K562 (cell line): ENCODE measurements around the gene ORC2. TPM values are rescaled to one million over a fixed set of nuclear protein-coding genes. Genes with fewer than 3 reads are reported as not detected.

Experiments
- BRCA1 ChIP-seq, 2 experiments: fragments of 450-650 bp in 1 of 2; sonication (generic) in 1 of 2; formaldehyde crosslinking in 1 of 2; IDR thresholded peaks; 2 replicates each; pipeline versions ENCODE4 v1.5.0 to v1.6.1; 2017 to 2020; ENCODE audit warnings: mild to moderate bottlenecking in 1 of 2, missing genetic modification reagents in 1 of 2
- BRD4 ChIP-seq: fragments of 200-600 bp; sonication (generic); IDR thresholded peaks from 2 replicates; pipeline ENCODE4 v1.6.1; 2017; ENCODE audit warnings: inconsistent platforms
- CREB1 ChIP-seq, 2 experiments: sonication (generic) in 1 of 2; formaldehyde crosslinking in 1 of 2; IDR thresholded peaks; 2 replicates each; pipeline versions ENCODE4 v1.6.1 to v1.8.0; 2012 to 2022; ENCODE audit warnings: inconsistent platforms in 1 of 2, mild to moderate bottlenecking in 1 of 2, missing genetic modification reagents in 1 of 2, moderate library complexity in 1 of 2
- EGR1 ChIP-seq: fragments of 450-650 bp; conservative IDR thresholded peaks from 2 replicates; pipeline ENCODE4 v1.6.1; 2017; ENCODE audit warnings: mild to moderate bottlenecking
- ESRRA ChIP-seq: fragments of 450-650 bp; IDR thresholded peaks from 2 replicates; pipeline ENCODE4 v1.6.1; 2014; ENCODE audit warnings: low read depth, mild to moderate bottlenecking, moderate library complexity, borderline replicate concordance
- HDAC2 ChIP-seq: fragments of 450-650 bp; IDR thresholded peaks from 2 replicates; pipeline ENCODE4 v1.6.1; 2016; ENCODE audit warnings: mild to moderate bottlenecking
- KHSRP ChIP-seq: fragments of 450-650 bp; IDR thresholded peaks from 2 replicates; pipeline ENCODE4 v1.6.1; 2017
- MECOM ChIP-seq: fragments of 250-450 bp; sonication (Bioruptor Pico); IDR thresholded peaks from 2 replicates; pipeline ENCODE4 v1.8.0; 2022; ENCODE audit warnings: inconsistent platforms
- MEIS2 ChIP-seq: fragments of 450-650 bp; IDR thresholded peaks from 2 replicates; pipeline ENCODE4 v1.6.1; 2014; ENCODE audit warnings: mild to moderate bottlenecking; ENCODE audit not compliant: partially characterized antibody
- NBN ChIP-seq: fragments of 450-650 bp; IDR thresholded peaks from 2 replicates; pipeline ENCODE4 v1.6.1; 2016; ENCODE audit warnings: low read depth, mild to moderate bottlenecking
- NRF1 ChIP-seq, 2 experiments: fragments of 450-650 bp; IDR thresholded peaks in 1 of 2; conservative IDR thresholded peaks in 1 of 2; 2 replicates each; pipeline ENCODE4 v1.6.1; 2014; ENCODE audit warnings: mild to moderate bottlenecking in 2 of 2
- POLR2B ChIP-seq: fragments of 450-650 bp; IDR thresholded peaks from 2 replicates; pipeline ENCODE4 v1.6.1; 2018; ENCODE audit warnings: low read depth; ENCODE audit not compliant: partially characterized antibody
- SMAD2 ChIP-seq: fragments of 150-350 bp; IDR thresholded peaks from 2 replicates; pipeline ENCODE4 v1.6.1; 2014; ENCODE audit warnings: low read depth, mild to moderate bottlenecking, low read length
- SMARCE1 ChIP-seq: fragments of 450-650 bp; IDR thresholded peaks from 2 replicates; pipeline ENCODE4 v1.7.1; 2016; ENCODE audit warnings: mild to moderate bottlenecking
- SRSF7 ChIP-seq: fragments of 200-400 bp; formaldehyde crosslinking; optimal IDR thresholded peaks from 2 replicates; pipeline ENCODE3; 2017; ENCODE audit warnings: mild to moderate bottlenecking, low read depth, low read length
- TCF3 ChIP-seq: sonication (generic); formaldehyde crosslinking; IDR thresholded peaks from 2 replicates; pipeline ENCODE4 v1.4.0; 2020; ENCODE audit warnings: mild to moderate bottlenecking, missing genetic modification reagents
- TSC22D4 ChIP-seq: fragments of 450-650 bp; IDR thresholded peaks from 2 replicates; pipeline ENCODE4 v1.6.1; 2016; ENCODE audit warnings: missing genetic modification characterization, missing biosample characterization, control low read depth
- ZNF134 ChIP-seq: fragments of 250-450 bp; sonication (Bioruptor Pico); conservative IDR thresholded peaks from 2 replicates; pipeline ENCODE4 v1.4.0; 2020
- ZNF140 ChIP-seq: fragments of 250-450 bp; sonication (Bioruptor Pico); IDR thresholded peaks from 2 replicates; pipeline ENCODE4 v1.8.0; 2021; ENCODE audit warnings: moderate library complexity, mild to moderate bottlenecking, inconsistent platforms
- ZNF57 ChIP-seq: fragments of 450-650 bp; formaldehyde crosslinking; IDR thresholded peaks from 2 replicates; pipeline ENCODE4 v1.4.0; 2020; ENCODE audit warnings: mild to moderate bottlenecking, moderate library complexity
- ZNF695 ChIP-seq: fragments of 450-650 bp; formaldehyde crosslinking; IDR thresholded peaks from 2 replicates; pipeline ENCODE4 v1.4.0; 2020; ENCODE audit warnings: mild to moderate bottlenecking, moderate library complexity
- polyA plus RNA-seq, 8 experiments: library from polyadenylated mRNA; depleted of rRNA in 4 of 8; stranded (reverse) in 5 of 8; unstranded in 3 of 8; fragments of >200 nt; fragmentation: Nextera tagmentation in 2 of 8; fragmentation: Illumina TruSeq in 1 of 8; extraction: Ambion mirVana in 2 of 8; extraction: Trizol in 1 of 8; gene quantifications; 2 replicates each; pipeline versions ENCODE4 v1.2.1 to v1.2.3, GENCODE V29; 2011 to 2014; ENCODE audit warnings: inconsistent platforms in 1 of 8, missing spikeins in 1 of 8
- total RNA-seq, 7 experiments: library from RNA; depleted of rRNA in 6 of 7; stranded (reverse); fragments of >200 nt in 6 of 7; fragmentation: Illumina TruSeq in 2 of 7; extraction: Trizol in 2 of 7; gene quantifications; 2 replicates each; pipeline versions ENCODE4 v1.2.1 to v1.2.3, GENCODE V29; 2011 to 2021; ENCODE audit warnings: low replicate concordance in 1 of 7
- TF ChIP-seq, protein P1 (sequence below): sonication (generic); formaldehyde crosslinking; IDR thresholded peaks from 2 replicates; pipeline ENCODE4 v1.8.1; 2023; ENCODE audit warnings: missing genetic modification reagents, mild to moderate bottlenecking, borderline replicate concordance
- TF ChIP-seq, protein P2 (sequence below): fragments of 250-450 bp; sonication (Bioruptor Pico); IDR thresholded peaks from 2 replicates; pipeline ENCODE4 v1.8.0; 2021; ENCODE audit warnings: moderate library complexity, mild to moderate bottlenecking, inconsistent platforms
- TF ChIP-seq, protein P3 (sequence below): IDR thresholded peaks from 3 replicates; pipeline ENCODE4 v1.6.1; 2011; ENCODE audit warnings: borderline replicate concordance, mild to moderate bottlenecking; ENCODE audit not compliant: insufficient read length, insufficient read depth

ORC2 gene
- total and polyA plus RNA-seq, 9 of the 15 experiments (the other 6 are each of a cell fraction or from before 2014, with no cell fraction given): 5.6 to 41.1 (median 19.0) TPM

DNA sequence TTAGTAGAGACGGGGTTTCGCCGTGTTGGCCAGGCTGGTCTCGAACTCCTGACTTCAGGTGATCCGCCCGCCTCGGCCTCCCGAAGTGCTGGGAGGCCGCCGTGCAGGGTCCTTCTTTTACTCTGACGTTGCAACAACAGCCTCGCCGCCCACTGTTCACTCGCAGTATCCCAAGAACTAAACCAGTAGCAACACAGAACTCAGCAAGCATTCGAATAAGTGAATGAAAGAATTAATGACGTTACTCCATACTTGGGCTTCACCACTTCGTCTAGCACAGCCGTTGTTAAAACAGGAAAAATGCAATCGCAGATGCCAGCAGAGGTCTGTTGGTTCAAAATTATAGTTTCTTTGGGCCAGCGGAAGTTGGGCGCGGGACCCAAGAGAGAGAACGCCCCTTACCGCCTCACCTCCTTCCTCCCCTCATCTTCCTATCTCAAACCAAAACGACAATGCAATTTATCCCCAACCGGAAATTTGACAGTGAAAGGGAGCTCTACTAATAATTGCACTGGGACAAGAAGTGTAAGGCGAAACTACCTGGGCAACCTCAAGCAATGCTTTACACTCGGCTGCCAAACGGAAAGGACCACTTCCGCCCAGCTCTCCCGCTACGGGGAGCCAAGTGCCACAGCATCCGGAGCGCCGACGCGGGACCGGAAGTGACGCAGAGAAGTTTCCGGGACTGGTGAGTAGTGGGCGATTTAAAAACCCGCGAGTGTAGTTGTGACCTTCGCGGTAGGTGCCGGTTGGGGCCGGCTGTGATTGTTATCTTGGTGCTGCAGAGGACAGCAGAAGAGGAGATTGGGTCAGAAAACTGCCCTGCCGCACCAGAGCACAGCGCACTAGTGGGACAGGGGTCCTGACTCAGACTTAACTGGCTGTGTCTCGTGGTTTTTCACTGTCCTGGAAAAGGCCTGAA lies 74.5 kb downstream of the ORC2 start, which contains the start of the genes NIF3L1 and PPIL3 (continued):
- TF ChIP-seq, protein P1, sequence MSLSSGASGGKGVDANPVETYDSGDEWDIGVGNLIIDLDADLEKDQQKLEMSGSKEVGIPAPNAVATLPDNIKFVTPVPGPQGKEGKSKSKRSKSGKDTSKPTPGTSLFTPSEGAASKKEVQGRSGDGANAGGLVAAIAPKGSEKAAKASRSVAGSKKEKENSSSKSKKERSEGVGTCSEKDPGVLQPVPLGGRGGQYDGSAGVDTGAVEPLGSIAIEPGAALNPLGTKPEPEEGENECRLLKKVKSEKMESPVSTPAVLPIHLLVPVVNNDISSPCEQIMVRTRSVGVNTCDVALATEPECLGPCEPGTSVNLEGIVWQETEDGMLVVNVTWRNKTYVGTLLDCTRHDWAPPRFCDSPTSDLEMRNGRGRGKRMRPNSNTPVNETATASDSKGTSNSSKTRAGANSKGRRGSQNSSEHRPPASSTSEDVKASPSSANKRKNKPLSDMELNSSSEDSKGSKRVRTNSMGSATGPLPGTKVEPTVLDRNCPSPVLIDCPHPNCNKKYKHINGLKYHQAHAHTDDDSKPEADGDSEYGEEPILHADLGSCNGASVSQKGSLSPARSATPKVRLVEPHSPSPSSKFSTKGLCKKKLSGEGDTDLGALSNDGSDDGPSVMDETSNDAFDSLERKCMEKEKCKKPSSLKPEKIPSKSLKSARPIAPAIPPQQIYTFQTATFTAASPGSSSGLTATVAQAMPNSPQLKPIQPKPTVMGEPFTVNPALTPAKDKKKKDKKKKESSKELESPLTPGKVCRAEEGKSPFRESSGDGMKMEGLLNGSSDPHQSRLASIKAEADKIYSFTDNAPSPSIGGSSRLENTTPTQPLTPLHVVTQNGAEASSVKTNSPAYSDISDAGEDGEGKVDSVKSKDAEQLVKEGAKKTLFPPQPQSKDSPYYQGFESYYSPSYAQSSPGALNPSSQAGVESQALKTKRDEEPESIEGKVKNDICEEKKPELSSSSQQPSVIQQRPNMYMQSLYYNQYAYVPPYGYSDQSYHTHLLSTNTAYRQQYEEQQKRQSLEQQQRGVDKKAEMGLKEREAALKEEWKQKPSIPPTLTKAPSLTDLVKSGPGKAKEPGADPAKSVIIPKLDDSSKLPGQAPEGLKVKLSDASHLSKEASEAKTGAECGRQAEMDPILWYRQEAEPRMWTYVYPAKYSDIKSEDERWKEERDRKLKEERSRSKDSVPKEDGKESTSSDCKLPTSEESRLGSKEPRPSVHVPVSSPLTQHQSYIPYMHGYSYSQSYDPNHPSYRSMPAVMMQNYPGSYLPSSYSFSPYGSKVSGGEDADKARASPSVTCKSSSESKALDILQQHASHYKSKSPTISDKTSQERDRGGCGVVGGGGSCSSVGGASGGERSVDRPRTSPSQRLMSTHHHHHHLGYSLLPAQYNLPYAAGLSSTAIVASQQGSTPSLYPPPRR (CRISPR knock-in tag): no peak
- TF ChIP-seq, protein P2, sequence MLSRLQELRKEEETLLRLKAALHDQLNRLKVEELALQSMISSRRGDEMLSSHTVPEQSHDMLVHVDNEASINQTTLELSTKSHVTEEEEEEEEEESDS: no peak
- TF ChIP-seq TCF3 (CRISPR knock-in tag) (0 out of 2 replicates have a peak, but pooled peaks have one; percentile 19), POLR2B (peak; percentile 86), MEIS2 (peak; percentile 28), TSC22D4 (tag) (no peak), KHSRP (no peak), SRSF7 (no peak), NRF1 (conservative IDR thresholded peaks at IDR 0.05 in 1 of 2, IDR thresholded peaks at IDR 0.05 in 1 of 2) (peak; percentile 39 to 46; a peak in 2 of 4 replicates), ZNF57 (no peak), SMARCE1 (0 out of 2 replicates have a peak, but pooled peaks have one; percentile 11), ZNF134 (no peak), HDAC2 (peak; percentile 65; the same call in 1 of the 2 replicates), BRCA1 (IDR thresholded peaks at IDR 0.05) (no peak), BRCA1 (CRISPR knock-in tag; IDR thresholded peaks at IDR 0.05) (no peak), NBN (peak; percentile 85), EGR1 (peak; percentile 49), SMAD2 (no peak), ESRRA (peak; percentile 93), ZNF695 (CRISPR knock-in tag) (no peak), MECOM (CRISPR knock-in tag) (no peak), CREB1 (IDR thresholded peaks at IDR 0.05) (peak; percentile 88), CREB1 (CRISPR knock-in tag; IDR thresholded peaks at IDR 0.05) (peak; percentile 94), ZNF140 (CRISPR knock-in tag) (no peak), BRD4 (no peak)
- TF ChIP-seq, protein P3, sequence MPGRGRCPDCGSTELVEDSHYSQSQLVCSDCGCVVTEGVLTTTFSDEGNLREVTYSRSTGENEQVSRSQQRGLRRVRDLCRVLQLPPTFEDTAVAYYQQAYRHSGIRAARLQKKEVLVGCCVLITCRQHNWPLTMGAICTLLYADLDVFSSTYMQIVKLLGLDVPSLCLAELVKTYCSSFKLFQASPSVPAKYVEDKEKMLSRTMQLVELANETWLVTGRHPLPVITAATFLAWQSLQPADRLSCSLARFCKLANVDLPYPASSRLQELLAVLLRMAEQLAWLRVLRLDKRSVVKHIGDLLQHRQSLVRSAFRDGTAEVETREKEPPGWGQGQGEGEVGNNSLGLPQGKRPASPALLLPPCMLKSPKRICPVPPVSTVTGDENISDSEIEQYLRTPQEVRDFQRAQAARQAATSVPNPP: no peak
